Testis (tissue), 2 donors: ENCODE results near the gene FKBP8.

ENCODE experiments used
- CTCF ChIP-seq, 3 experiments: fragments of 450-650 bp in 2 of 3; fragments of 200-600 bp in 1 of 3; sonication (generic) in 1 of 3; IDR thresholded peaks; one replicate each; pipeline ENCODE4 v1.5.1; 2016 to 2019; ENCODE audit warnings: antibody characterized with exemption in 3 of 3, mild to moderate bottlenecking in 2 of 3, moderate library complexity in 1 of 3
- POLR2A ChIP-seq: fragments of 450-650 bp; IDR thresholded peaks from one replicate; pipeline ENCODE4 v1.6.1; 2017; ENCODE audit warnings: antibody characterized with exemption, mild to moderate bottlenecking, moderate library complexity

- no peak for TF ChIP-seq CTCF (IDR thresholded peaks at IDR 0.05)
- TF ChIP-seq POLR2A, result no peak
Measured at GRCh38 chr19:18510216-18510615, 33.2 kb downstream of the FKBP8 start.
